Keratinocyte (primary cell): ENCODE data around the gene OR4D1. TPM values are rescaled to one million over a fixed set of nuclear protein-coding genes. Genes with fewer than 3 reads are reported as not detected.

ENCODE experiments used
- DNase-seq: peaks from one replicate; pipeline ENCODE4 v3.0.0-alpha.2; 2011; ENCODE audit warnings: low read depth, missing footprints, low spot score
- FAIRE-seq: peaks from 2 replicates; lab custom pipeline; 2011; peaks lifted over from hg19 to GRCh38; lab: Jason Lieb, UNC
- H2AFZ ChIP-seq: 2 replicates; pipeline ENCODE4 v1.6.0; 2012; ENCODE audit warnings: low read length, control low read depth, inconsistent platforms; ENCODE audit not compliant: control insufficient read depth
- H3K27ac ChIP-seq: 2 replicates; pipeline ENCODE4 v1.5.1; 2011; ENCODE audit warnings: low read length; ENCODE audit not compliant: control insufficient read depth, insufficient read depth
- H3K27me3 ChIP-seq: 3 replicates; pipeline ENCODE4 v1.6.0; 2011; ENCODE audit warnings: low read length; ENCODE audit not compliant: control insufficient read depth, insufficient read depth; ENCODE audit errors: extremely low read depth
- H3K36me3 ChIP-seq, 2 experiments: 2 replicates in 1 of 2; 3 replicates in 1 of 2; pipeline ENCODE4 v1.5.1; 2011; ENCODE audit warnings: low read length in 2 of 2, mild to moderate bottlenecking in 1 of 2; ENCODE audit not compliant: control insufficient read depth in 2 of 2, insufficient read depth in 2 of 2; ENCODE audit errors: extremely low read depth in 1 of 2
- H3K4me1 ChIP-seq: 3 replicates; pipeline ENCODE4 v1.5.1; 2011; ENCODE audit warnings: low read length; ENCODE audit not compliant: control insufficient read depth, insufficient read depth; ENCODE audit errors: extremely low read depth
- H3K4me2 ChIP-seq: 3 replicates; pipeline ENCODE4 v1.6.0; 2011; ENCODE audit warnings: low read depth, low read length; ENCODE audit not compliant: control insufficient read depth, insufficient read depth; ENCODE audit errors: extremely low read depth
- H3K4me3 ChIP-seq, 3 experiments: fragments of 200-600 bp in 1 of 3; sonication (generic) in 1 of 3; 2 replicates in 2 of 3; 3 replicates in 1 of 3; pipeline ENCODE4 v1.5.1; 2011 to 2016; ENCODE audit warnings: low read length in 3 of 3, mild to moderate bottlenecking in 3 of 3, control low read depth in 2 of 3, inconsistent platforms in 1 of 3, low read depth in 1 of 3, mixed read lengths in 1 of 3, mixed run types in 1 of 3, moderate library complexity in 1 of 3; ENCODE audit not compliant: control insufficient read depth in 2 of 3, insufficient read depth in 2 of 3; ENCODE audit errors: extremely low read depth in 1 of 3
- H3K79me2 ChIP-seq: 2 replicates; pipeline ENCODE4 v1.6.0; 2012; ENCODE audit warnings: low read length; ENCODE audit not compliant: control insufficient read depth, insufficient read depth
- H3K9ac ChIP-seq: 3 replicates; pipeline ENCODE4 v1.6.0; 2011; ENCODE audit warnings: low read length; ENCODE audit not compliant: control insufficient read depth, insufficient read depth; ENCODE audit errors: extremely low read depth
- H3K9me1 ChIP-seq: 3 replicates; pipeline ENCODE4 v1.6.0; 2011; ENCODE audit warnings: low read length; ENCODE audit not compliant: control insufficient read depth, insufficient read depth; ENCODE audit errors: extremely low read depth
- H3K9me3 ChIP-seq: 2 replicates; pipeline ENCODE4 v1.5.1; 2012; ENCODE audit warnings: low read depth, low read length; ENCODE audit not compliant: control insufficient read depth
- H4K20me1 ChIP-seq: 3 replicates; pipeline ENCODE4 v1.6.0; 2011; ENCODE audit warnings: low read length; ENCODE audit not compliant: control insufficient read depth, insufficient read depth; ENCODE audit errors: extremely low read depth
- CTCF ChIP-seq, 3 experiments: IDR thresholded peaks in 1 of 3; conservative IDR thresholded peaks in 1 of 3; optimal IDR thresholded peaks in 1 of 3; 2 replicates in 2 of 3; 3 replicates in 1 of 3; pipeline versions ENCODE3 to v1.5.1; 2011; ENCODE audit warnings: low read length in 3 of 3, mild to moderate bottlenecking in 3 of 3, moderate library complexity in 2 of 3, control low read depth in 1 of 3, inconsistent platforms in 1 of 3; ENCODE audit not compliant: insufficient read depth in 2 of 3; ENCODE audit errors: extremely low read depth in 1 of 3
- EZH2 ChIP-seq: IDR thresholded peaks from one replicate; pipeline ENCODE4 v1.6.1; 2012; ENCODE audit warnings: inconsistent platforms, mild to moderate bottlenecking, low read length, moderate library complexity
- dilution Hi-C: fragments of 300-500 bp; cut with MboI; formaldehyde crosslinking; loops from one replicate; pipeline ENCODE4 v1.7.0; 2020; ENCODE audit warnings: low sequenced_read_pairs; ENCODE audit not compliant: extremely low pct_ligation_motif_present
- polyA plus RNA-seq, 5 experiments: library from polyadenylated mRNA; depleted of rRNA in 3 of 5; stranded (reverse) in 3 of 5; stranded (forward) in 1 of 5; unstranded in 1 of 5; fragments of >200 nt; gene quantifications; 1 replicate in 1 of 5; 2 replicates in 3 of 5; 3 replicates in 1 of 5; pipeline versions ENCODE4 v1.2.1 to v1.2.3, GENCODE V29; 2011 to 2012; ENCODE audit warnings: missing spikeins in 2 of 5, low read depth in 1 of 5, low replicate concordance in 1 of 5

OR4D1 gene
- polyA plus RNA-seq, 1 donor (not counting 4 experiments of a cell fraction or from before 2014, with no cell fraction given), result not detected

- TF ChIP-seq EZH2, result no peak
- TF ChIP-seq CTCF (optimal IDR thresholded peaks at IDR 0.05 in 1 of 3, IDR thresholded peaks at IDR 0.05 in 1 of 3, conservative IDR thresholded peaks at IDR 0.05 in 1 of 3; ENCODE audit: extremely low read depth in 1 of 3, insufficient read depth in 2 of 3, low read length in 3 of 3), result no peak
- dilution Hi-C loops, result no loop called here
- no peak for FAIRE-seq
These were observed 18.5 kb downstream of the OR4D1 start, which contains the start of gene OR4D2 for GRCh38 chr17:58166682-58167081. Gene OR4D2, plus strand, starts transcription at chr17:58166982. Its CDS starts 2,674 bp downstream, at chr17:58169656.

GRCh38 chr17:58170622-58171021, 22.4 kb downstream of the OR4D1 start:
- Histone ChIP-seq H3K27ac (no peak overlapping the region), H3K36me3 (no peaks in the 10 kb centered on the region), H2AFZ (no peak overlapping the region), H3K9me3 (no peaks in the 10 kb centered on the region), H3K9ac (no peak overlapping the region), H3K79me2 (no peaks in the 10 kb centered on the region), H3K4me1 (no peaks in the 10 kb centered on the region), H3K9me1 (no peaks in the 10 kb centered on the region), H3K27me3 (peaks cover 4% of the 10 kb centered on the region), H3K4me3 (no peak overlapping the region), H4K20me1 (no peaks in the 10 kb centered on the region), H3K4me2 (no peak overlapping the region)
- dilution Hi-C loops, result no loop called here
- FAIRE-seq, result no peak
- TF ChIP-seq EZH2 (no peak), CTCF (optimal IDR thresholded peaks at IDR 0.05 in 1 of 3, IDR thresholded peaks at IDR 0.05 in 1 of 3, conservative IDR thresholded peaks at IDR 0.05 in 1 of 3; ENCODE audit: extremely low read depth in 1 of 3, insufficient read depth in 2 of 3, low read length in 3 of 3) (no peak)
- DNase-seq, result no peak

More at GRCh38 chr17:58166682-58167081, 18.5 kb downstream of the OR4D1 start, which contains the start of gene OR4D2:
- Histone ChIP-seq H3K79me2 (no peaks in the 10 kb centered on the region), H3K36me3 (no peaks in the 10 kb centered on the region), H3K4me2 (no peak within 1 kb of the TSS), H4K20me1 (no peaks in the 10 kb centered on the region), H3K9me3 (no peaks in the 10 kb centered on the region), H3K4me1 (no peaks in the 10 kb centered on the region), H3K4me3 (no peak within 1 kb of the TSS), H2AFZ (no peak within 1 kb of the TSS), H3K27me3 (peaks cover 10% of the 10 kb centered on the region), H3K9ac (no peak within 1 kb of the TSS), H3K9me1 (no peaks in the 10 kb centered on the region), H3K27ac (no peak within 1 kb of the TSS)
- no peak for DNase-seq
